GM20431 (cell line): Measurements from ENCODE around the gene CLIC6.
"Not testable (repeated sequence)": the region's sequence is repeated elsewhere in the genome, so short reads cannot be mapped to it uniquely, and the experiment has no call there.

Experiments used
- in situ Hi-C: fragments of 300-500 bp; cut with MseI, MboI; formaldehyde crosslinking; loops from one replicate; pipeline ENCODE4 v1.15.0; 2020; ENCODE audit warnings: low sequenced_read_pairs; ENCODE audit not compliant: unreplicated experiment

Gene CLIC6

DNA sequence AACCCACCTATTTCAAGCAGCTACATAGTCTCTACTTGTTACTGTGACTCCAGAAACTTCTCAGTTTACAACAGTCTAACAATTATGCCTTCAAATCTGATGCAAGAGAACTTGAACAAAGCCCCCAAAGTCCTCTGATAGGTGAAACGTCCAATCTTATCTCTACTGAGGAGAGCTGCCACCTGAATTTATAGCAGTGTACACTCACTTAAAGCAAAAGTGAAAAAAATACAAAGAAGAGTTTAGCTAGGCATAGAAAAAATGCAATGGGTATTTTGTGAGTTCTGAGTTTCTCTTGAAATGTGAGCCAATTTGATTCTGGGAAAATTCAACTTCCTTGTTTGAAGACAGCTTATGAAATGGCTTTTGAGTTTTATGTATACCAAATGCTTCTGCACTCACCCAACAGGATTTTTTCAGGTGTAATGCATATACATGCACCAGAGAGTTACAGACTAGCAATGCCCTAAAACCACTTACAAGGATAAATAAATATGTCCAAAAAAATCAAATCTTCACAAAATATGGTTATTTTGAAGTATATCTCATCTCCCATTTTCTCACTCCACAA is 17.8 kb upstream of the CLIC6 start:
- in situ Hi-C loops, result no loop called here

- in situ Hi-C loops, result no loop called here
These were observed 17.2 kb upstream of the CLIC6 start for GRCh38 chr21:34651642-34652041.

DNA sequence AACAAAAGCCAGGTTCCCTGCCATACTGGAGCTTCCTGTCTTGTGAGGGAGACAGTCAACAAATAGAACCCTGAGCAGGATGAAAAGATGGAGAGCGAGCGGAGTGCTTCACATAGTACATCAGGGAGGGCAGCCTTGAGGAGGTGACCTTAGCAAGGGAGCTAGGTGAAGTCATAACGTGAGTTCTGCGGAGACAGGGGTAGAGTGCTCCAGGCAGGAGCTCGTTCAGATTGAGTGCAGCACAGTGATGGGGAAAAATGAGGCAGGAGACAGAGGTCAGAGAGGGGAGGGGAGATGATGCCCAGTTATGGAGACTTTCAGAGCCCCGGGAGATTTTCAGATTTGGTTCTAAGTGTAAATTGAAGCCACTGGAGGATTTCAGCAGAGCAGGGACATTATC is 15.3 kb upstream of the CLIC6 start:
- in situ Hi-C loops, result no loop called here

GRCh38 chr21:34661848-34662247 is 6.9 kb upstream of the CLIC6 start:
- in situ Hi-C loops, result no loop called here

DNA sequence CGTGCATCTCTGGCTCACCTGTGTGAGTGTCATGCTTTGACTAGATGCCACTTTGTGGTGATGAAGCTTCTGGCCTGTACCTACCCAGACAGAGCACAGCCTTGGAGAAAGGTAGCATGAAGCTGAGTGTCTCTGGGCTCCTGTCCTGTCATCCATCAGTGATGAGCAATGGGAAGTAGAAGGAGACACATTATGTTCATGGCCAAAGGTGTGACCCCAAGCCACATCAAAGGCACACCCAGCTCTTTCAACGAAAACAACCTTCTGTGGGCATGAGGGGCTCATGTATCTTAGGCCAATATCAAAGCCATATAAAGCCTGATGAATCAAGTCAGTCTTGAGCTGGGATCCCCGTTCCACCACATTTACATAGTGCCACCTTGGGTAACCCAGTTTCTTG is 1.0 kb upstream of the CLIC6 start:
- in situ Hi-C loops, result no loop called here

DNA sequence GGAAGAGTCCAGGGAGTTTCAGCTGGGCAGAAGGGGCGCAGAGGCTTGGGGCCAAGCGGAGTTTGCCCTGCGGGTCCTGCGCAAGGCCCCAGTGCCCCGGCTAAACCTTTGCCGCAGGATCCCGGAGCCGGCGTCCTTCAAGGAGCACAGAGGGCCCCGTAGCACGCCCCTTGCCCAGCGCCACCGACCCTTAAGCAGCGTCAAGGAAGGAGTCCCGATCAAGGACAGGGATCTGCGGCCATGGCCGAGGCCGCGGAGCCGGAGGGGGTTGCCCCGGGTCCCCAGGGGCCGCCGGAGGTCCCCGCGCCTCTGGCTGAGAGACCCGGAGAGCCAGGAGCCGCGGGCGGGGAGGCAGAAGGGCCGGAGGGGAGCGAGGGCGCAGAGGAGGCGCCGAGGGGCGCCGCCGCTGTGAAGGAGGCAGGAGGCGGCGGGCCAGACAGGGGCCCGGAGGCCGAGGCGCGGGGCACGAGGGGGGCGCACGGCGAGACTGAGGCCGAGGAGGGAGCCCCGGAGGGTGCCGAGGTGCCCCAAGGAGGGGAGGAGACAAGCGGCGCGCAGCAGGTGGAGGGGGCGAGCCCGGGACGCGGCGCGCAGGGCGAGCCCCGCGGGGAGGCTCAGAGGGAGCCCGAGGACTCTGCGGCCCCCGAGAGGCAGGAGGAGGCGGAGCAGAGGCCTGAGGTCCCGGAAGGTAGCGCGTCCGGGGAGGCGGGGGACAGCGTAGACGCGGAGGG is 520 bp downstream of the CLIC6 start:
- in situ Hi-C loops, result no loop called here

DNA sequence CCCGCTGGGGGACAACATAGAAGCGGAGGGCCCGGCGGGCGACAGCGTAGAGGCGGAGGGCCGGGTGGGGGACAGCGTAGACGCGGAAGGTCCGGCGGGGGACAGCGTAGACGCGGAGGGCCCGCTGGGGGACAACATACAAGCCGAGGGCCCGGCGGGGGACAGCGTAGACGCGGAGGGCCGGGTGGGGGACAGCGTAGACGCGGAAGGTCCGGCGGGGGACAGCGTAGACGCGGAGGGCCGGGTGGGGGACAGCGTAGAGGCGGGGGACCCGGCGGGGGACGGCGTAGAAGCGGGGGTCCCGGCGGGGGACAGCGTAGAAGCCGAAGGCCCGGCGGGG is 1.1 kb downstream of the CLIC6 start:
- in situ Hi-C loops, result not testable (repeated sequence)

DNA sequence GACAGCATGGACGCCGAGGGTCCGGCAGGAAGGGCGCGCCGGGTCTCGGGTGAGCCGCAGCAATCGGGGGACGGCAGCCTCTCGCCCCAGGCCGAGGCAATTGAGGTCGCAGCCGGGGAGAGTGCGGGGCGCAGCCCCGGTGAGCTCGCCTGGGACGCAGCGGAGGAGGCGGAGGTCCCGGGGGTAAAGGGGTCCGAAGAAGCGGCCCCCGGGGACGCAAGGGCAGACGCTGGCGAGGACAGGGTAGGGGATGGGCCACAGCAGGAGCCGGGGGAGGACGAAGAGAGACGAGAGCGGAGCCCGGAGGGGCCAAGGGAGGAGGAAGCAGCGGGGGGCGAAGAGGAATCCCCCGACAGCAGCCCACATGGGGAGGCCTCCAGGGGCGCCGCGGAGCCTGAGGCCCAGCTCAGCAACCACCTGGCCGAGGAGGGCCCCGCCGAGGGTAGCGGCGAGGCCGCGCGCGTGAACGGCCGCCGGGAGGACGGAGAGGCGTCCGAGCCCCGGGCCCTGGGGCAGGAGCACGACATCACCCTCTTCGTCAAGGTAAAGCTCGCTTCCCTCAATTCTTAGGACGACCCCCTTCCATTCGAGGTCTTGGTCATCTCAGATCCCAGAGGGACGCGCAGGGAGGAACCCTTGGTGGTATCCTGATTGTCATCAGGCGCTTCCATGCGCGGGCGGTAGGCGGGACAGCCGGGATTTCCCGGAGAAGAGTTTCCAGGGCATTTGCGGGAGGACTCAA is 1.6 kb downstream of the CLIC6 start:
- in situ Hi-C loops, result no loop called here

GRCh38 chr21:34670962-34671348 is 2.2 kb downstream of the CLIC6 start:
- in situ Hi-C loops, result no loop called here

GRCh38 chr21:34671462-34671861 is 2.7 kb downstream of the CLIC6 start:
- in situ Hi-C loops, result no loop called here

DNA sequence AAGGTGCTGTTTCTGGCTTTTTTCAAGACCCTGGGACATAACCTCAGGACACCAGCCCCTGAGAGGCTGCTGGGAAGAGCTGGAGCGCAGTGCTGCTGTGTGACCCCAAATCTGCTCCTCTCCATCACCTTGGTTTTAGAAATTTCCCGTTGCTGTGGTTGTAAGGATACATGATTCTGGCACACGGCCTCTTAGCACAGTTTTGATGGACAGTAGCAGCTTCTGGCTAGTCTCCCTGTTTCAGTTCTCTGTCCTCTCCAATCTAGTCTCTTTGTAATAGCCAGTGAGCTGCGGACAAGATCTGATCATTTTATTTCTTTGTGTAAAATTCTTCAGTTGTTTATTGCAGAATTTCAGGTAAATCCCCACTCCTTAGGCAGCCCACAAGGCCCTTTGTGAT is 3.1 kb downstream of the CLIC6 start:
- in situ Hi-C loops, result no loop called here

DNA sequence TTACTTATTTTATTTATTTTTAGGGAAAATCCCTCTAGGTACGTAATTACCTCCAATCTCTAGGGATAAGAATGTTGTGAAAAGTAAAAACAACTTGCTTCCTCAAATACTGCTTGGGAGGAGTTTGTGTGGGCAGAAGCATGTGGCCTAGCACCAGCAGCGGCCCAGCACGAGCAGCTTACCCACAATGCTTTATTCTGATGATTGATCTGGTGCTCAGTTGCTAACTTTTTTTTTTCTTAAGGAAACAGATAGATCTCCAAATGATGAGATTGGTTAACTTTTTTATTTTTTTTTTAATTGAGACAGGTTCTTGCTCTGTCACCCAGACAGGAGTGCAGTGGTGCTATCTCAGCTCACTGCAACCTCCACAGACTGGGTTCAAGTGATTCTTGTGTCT is 4.2 kb downstream of the CLIC6 start:
- in situ Hi-C loops, result no loop called here

GRCh38 chr21:34674468-34674867 is 5.7 kb downstream of the CLIC6 start:
- in situ Hi-C loops, result no loop called here

GRCh38 chr21:34675871-34676270 is 7.1 kb downstream of the CLIC6 start:
- in situ Hi-C loops, result no loop called here

DNA sequence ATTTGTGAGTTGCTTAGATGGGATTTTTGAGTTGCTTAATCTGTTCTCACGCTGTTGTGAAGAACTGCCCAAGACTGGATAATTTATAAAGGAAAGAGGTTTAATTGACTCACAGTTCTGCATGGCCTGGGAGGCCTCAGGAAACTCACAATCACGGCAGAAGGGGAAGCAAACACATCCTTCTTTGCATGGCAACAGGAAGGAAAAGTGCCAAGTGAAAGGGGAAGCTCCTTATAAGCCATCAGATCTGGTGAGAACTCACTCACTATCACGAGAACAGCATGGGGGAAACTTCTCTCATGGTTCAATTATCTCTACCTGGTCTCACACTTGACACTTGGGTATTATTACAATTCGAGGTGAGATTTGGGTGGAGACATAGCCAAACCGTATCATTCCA is 10.3 kb downstream of the CLIC6 start:
- in situ Hi-C loops, result no loop called here

DNA sequence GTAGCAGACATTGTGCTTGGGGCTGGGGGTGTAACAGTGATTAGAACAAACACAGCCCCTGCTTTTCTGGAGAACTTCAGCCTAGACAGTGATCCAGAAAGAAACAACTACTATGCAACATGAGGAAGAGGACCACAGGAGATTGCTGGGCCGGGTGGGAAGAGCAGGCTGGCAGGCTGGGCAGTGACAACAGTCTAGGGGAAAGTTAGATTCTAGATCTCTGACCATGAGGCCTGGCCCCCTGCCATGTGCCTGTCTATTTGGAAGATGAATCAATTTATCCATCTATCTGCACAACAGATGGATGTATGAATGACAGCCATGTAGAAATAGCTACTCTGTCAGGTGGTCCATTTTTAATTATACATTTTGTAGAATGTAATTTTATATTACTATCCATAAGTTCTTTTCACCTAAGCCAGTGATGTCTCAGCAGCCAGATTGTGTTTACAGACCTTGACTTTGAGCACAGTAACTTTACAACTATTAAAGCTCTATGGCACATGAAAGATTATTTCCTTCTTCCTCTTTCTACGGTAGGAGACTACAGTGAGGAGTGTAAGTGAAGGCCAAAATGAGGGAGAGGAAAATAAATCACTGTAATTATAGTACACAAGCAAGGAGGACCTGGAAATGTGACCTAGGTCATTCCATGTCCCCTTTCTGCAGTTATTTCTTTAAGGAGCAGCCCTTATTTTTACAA is 15.5 kb downstream of the CLIC6 start:
- in situ Hi-C loops, result no loop called here

DNA sequence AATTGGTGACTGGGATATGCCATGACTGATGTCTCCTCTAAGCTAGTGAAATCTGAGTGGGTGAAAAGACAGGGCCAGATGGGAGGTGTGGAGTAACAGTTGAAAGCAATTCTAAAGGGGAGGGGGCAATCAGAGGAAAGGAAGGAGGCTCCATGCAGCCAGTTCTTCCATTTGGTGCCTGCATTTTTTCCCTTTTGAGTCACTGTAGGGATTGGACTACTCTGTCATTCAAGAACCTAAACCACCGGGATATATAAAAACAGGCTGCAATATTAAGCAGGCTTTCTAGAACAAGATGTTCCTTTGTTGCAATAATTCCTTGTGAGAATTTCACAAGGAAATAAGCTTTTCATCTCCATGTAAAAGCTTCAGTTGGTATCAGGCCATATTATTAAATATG is 18.3 kb downstream of the CLIC6 start:
- in situ Hi-C loops, result no loop called here

DNA sequence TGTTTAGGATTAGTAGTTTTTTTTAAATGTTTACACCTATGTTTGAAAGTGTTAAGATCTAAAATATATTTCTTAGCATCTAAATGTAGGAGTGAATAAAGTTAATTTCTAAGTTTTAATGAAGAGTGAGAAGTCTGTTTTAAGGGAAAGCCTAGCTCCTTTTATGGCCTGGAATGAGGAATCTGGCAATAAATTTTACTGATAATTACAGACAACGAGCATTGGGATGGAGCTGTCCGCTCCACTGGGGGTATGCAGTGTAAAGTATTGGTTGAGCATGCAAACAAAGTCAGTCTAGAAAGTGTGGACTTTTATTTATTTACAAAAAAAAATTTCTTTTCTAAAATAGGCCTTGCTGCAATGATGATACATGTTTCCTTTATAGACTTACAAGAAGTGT is 19.0 kb downstream of the CLIC6 start:
- in situ Hi-C loops, result no loop called here

GRCh38 chr21:34688145-34688544 is 19.4 kb downstream of the CLIC6 start:
- in situ Hi-C loops, result no loop called here

- in situ Hi-C loops, result no loop called here
These were observed 19.9 kb downstream of the CLIC6 start for GRCh38 chr21:34688715-34689114.
